Hepatocyte (in vitro differentiated cells): ENCODE data around the gene KRT6B. TPM values are rescaled to one million over a fixed set of nuclear protein-coding genes. Genes with fewer than 3 reads are reported as not detected.

Experiments used
- DNase-seq: peaks from one replicate; pipeline ENCODE4 v3.0.0-alpha.2; 2016; ENCODE audit warnings: low spot score
- H2AFZ ChIP-seq: fragments of 200-600 bp; sonication (generic); 2 replicates; pipeline ENCODE4 v1.6.0; 2016; ENCODE audit warnings: antibody characterized with exemption, mild to moderate bottlenecking
- H3K27ac ChIP-seq: fragments of 200-600 bp; sonication (generic); 2 replicates; pipeline ENCODE4 v1.5.1; 2016; ENCODE audit warnings: mild to moderate bottlenecking
- H3K27me3 ChIP-seq: fragments of 200-600 bp; sonication (generic); 2 replicates; pipeline ENCODE4 v1.6.1; 2016
- H3K36me3 ChIP-seq: fragments of 200-600 bp; sonication (generic); replicated peaks from 2 replicates; pipeline ENCODE4 v1.5.1; 2016; ENCODE audit warnings: low read depth; ENCODE audit not compliant: insufficient read depth
- H3K4me1 ChIP-seq: fragments of 200-600 bp; sonication (generic); 2 replicates; pipeline ENCODE4 v1.5.1; 2016; ENCODE audit warnings: mild to moderate bottlenecking, moderate library complexity; ENCODE audit not compliant: insufficient read depth
- H3K4me2 ChIP-seq: fragments of 200-600 bp; sonication (generic); 2 replicates; pipeline ENCODE4 v1.6.0; 2016
- H3K4me3 ChIP-seq: fragments of 200-600 bp; sonication (generic); 2 replicates; pipeline ENCODE4 v1.5.1; 2016; ENCODE audit warnings: mild to moderate bottlenecking
- H3K79me2 ChIP-seq: fragments of 200-600 bp; sonication (generic); 2 replicates; pipeline ENCODE4 v1.6.0; 2017; ENCODE audit warnings: mild to moderate bottlenecking
- H3K9me2 ChIP-seq: fragments of 200-600 bp; sonication (generic); replicated peaks from 2 replicates; pipeline ENCODE4 v1.6.0; 2017; ENCODE audit warnings: mild to moderate bottlenecking; ENCODE audit not compliant: insufficient read depth
- H3K9me3 ChIP-seq: fragments of 200-600 bp; sonication (generic); 2 replicates; pipeline ENCODE4 v1.5.1; 2016; ENCODE audit warnings: low read depth, mild to moderate bottlenecking
- H4K20me1 ChIP-seq: fragments of 200-600 bp; sonication (generic); 2 replicates; pipeline ENCODE4 v1.6.0; 2016; ENCODE audit warnings: mild to moderate bottlenecking; ENCODE audit not compliant: insufficient read depth, poor library complexity, severe bottlenecking
- CTCF ChIP-seq: fragments of 200-600 bp; sonication (generic); IDR thresholded peaks from 2 replicates; pipeline ENCODE4 v1.5.1; 2016; ENCODE audit warnings: antibody characterized with exemption, mild to moderate bottlenecking; ENCODE audit not compliant: poor library complexity
- EZH2 ChIP-seq: fragments of 200-600 bp; sonication (generic); IDR thresholded peaks from 2 replicates; pipeline ENCODE4 v1.6.1; 2016; ENCODE audit warnings: antibody characterized with exemption, mild to moderate bottlenecking, borderline replicate concordance
- EZH2phosphoT487 ChIP-seq: fragments of 200-600 bp; sonication (generic); IDR thresholded peaks from one replicate; pipeline ENCODE4 v1.6.1; 2018; ENCODE audit warnings: antibody characterized with exemption, mild to moderate bottlenecking, low read depth, moderate library complexity; ENCODE audit not compliant: unreplicated experiment, severe bottlenecking
- WGBS: methylation state at CpG from one replicate; pipeline ENCODE4 v1.1.6; 2016; ENCODE audit warnings: low lambda C conversion rate; ENCODE audit errors: missing lambda C conversion rate; 5-methylcytosine and 5-hydroxymethylcytosine counted together
- polyA plus RNA-seq: library from polyadenylated mRNA; unstranded; fragments of >200 nt; fragmentation: Nextera tagmentation; extraction: Ambion mirVana; gene quantifications from 2 replicates; pipeline ENCODE4 v1.2.1, GENCODE V29; 2016
- total RNA-seq: library from RNA; depleted of rRNA; stranded (reverse); fragments of >200 nt; gene quantifications from 2 replicates; pipeline ENCODE4 v1.2.3, GENCODE V29; 2014

KRT6B gene
- total and polyA plus RNA-seq, 2 experiments from 2014 or later: 0.42 TPM; not detected in 1

GRCh38 chr12:52446367-52447045 lies 5.4 kb downstream of the KRT6B start:
- DNase-seq: no peak
- Histone ChIP-seq H3K9me3 (no peaks in the 10 kb centered on the region), H3K27ac (no peak overlapping the region), H3K4me3 (no peak overlapping the region), H3K79me2 (no peaks in the 10 kb centered on the region), H4K20me1 (no peaks in the 10 kb centered on the region), H3K9me2 (no peaks in the 10 kb centered on the region), H2AFZ (no peak overlapping the region), H3K4me1 (peaks cover 18% of the 10 kb centered on the region), H3K4me2 (no peak overlapping the region), H3K27me3 (no peaks in the 10 kb centered on the region), H3K36me3 (no peaks in the 10 kb centered on the region)
- WGBS: 90% methylated on average over 6 of the region's 6 CpGs
- no peak for TF ChIP-seq EZH2phosphoT487
- TF ChIP-seq CTCF: no peak
- no peak for TF ChIP-seq EZH2

GRCh38 chr12:52445876-52446275 lies 6.1 kb downstream of the KRT6B start:
- Histone ChIP-seq H3K9me3 (no peaks in the 10 kb centered on the region), H3K36me3 (no peaks in the 10 kb centered on the region), H4K20me1 (no peaks in the 10 kb centered on the region), H3K27me3 (no peaks in the 10 kb centered on the region), H3K9me2 (no peaks in the 10 kb centered on the region), H3K79me2 (no peaks in the 10 kb centered on the region), H3K4me3 (no peak overlapping the region), H3K4me2 (no peak overlapping the region), H2AFZ (no peak overlapping the region), H3K4me1 (peaks cover 19% of the 10 kb centered on the region), H3K27ac (no peak overlapping the region)
- DNase-seq: no peak
- TF ChIP-seq CTCF (no peak), EZH2phosphoT487 (no peak), EZH2 (no peak)
- WGBS: 80% methylated on average over 3 of the region's 3 CpGs

- Histone ChIP-seq H3K27me3 (no peaks in the 10 kb centered on the region), H3K79me2 (no peaks in the 10 kb centered on the region), H3K9me3 (no peaks in the 10 kb centered on the region), H3K4me3 (no peak overlapping the region), H2AFZ (no peak overlapping the region), H3K36me3 (no peaks in the 10 kb centered on the region), H3K4me1 (peaks cover 19% of the 10 kb centered on the region), H3K4me2 (no peak overlapping the region), H4K20me1 (no peaks in the 10 kb centered on the region), H3K27ac (no peak overlapping the region), H3K9me2 (no peaks in the 10 kb centered on the region)
- WGBS: 77% methylated on average over 10 of the region's 10 CpGs
- TF ChIP-seq CTCF (no peak), EZH2phosphoT487 (no peak), EZH2 (no peak)
- DNase-seq: no peak
These were observed 7.0 kb downstream of the KRT6B start for GRCh38 chr12:52444647-52445595.
